Activated CD8-positive, alpha-beta memory T cell treated with anti-CD3 and anti-CD28 coated beads for 1 hour (primary cell): ENCODE measurements around the gene EIF5.
A peak's percentile ranks its signal among the peaks of the same experiment; 100 is the strongest.
"Not testable (repeated sequence)": the region's sequence is repeated elsewhere in the genome, so short reads cannot be mapped to it uniquely, and the experiment has no call there.

Experiments
- DNase-seq, 2 donors: peaks; one replicate each; pipeline ENCODE4 v3.0.0-alpha.2; 2020; ENCODE audit warnings: low read depth in 1 of 2; ENCODE audit errors: extremely low read depth in 1 of 2

Gene EIF5

DNA sequence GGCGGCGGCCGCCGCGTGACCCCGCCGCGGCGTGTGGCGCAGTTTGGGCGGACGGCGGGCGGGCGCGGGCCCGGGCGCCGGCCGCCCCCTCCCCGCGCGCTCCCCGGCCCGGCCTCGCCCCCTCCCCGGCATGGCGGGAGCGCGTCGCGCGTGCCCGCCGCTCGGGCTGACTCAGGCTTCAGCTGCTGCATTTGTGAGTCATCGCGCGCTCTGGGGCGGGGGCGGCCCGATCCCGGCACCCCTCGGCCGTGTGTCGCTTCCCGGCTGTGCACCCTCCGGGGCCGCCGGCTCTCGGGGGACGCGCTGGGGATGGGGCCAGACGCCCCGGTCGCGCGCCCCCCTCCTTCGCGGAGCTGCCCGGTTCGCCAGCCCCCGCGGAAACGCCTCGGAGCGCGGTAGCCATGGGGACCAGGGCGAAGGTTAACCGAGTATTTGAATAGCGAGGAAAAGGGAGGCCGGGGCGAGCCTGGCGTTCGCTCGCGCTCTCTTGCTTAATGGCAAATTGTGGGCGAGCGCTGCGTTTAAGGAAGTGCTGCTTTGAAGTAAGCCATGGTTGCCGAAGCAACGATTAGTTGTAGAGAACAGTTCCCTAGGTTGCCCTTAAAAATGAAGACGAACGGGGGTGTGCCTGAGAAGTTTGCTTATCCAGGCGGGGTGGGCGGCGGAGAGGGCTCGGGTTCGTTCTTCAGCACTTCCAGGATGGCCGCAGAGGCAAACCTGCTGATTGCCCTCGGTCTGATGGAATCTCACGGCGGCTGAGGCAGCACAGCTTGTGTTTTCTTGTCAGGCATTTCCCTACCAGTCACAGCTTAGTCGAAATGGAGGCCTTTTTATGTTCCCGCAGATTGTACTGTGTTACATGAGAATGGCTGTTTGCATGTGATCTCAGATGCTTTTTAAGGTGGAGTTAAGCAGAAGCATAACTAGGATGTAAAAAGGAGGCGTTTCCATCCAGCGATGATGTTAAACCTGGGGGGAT, 896 bp downstream of the EIF5 start:
- peak; percentile 35 to 61 for DNase-seq

DNA sequence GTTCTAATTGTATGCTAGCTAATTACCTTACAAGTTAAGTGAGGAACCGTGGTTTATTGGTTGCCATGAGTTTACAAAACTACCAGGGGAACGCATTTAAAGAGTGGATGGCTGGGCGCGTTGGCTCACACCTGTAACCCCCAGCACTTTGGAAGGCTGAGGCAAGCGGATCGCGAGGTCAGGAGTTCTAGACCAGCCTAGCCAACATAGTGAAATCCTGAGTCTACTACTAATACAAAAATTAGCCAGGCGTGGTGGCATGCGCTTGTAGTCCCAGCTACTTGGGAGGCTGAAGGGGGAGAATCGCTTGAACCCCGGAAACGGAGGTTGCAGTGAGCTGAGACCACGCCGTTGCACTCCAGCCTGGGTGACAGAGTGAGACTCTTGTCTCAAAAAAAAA, 2.2 kb downstream of the EIF5 start:
- DNase-seq: no peak

DNA sequence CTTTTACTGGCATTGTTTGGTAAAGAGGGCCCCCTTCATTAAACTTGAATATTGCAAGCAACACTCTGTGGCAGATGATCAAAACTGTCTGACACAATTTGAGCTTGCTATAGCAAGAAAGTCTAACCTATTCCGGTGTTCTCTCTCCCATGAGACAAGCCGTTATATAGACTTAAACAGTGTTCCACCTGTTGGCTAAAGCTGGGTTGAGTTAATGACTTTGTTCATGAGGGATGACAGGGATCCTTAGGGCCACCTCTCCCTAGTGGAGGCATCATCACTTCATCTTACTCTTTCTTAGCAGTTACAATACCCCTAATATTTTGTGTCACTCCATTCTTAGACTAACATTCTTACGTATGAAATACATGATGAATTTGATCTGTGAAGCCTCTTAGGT, 3.8 kb downstream of the EIF5 start:
- DNase-seq: no peak

DNA sequence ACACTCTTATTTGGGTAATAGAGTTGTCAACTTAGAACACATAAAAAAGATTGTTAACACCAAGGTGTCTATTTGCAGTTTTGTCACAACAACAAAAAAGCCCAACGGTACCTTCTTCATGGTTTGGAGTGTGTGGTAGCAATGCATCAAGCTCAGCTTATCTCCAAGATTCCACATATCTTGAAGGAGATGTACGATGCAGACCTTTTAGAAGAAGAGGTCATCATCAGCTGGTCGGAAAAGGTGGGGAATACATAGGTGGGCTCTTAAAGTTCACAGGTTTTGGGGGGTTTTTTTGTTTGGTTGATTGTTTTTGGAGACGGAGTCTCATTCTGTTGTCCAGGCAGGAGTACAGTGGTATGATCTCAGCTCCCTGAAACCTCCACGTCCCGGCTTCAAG, 5.5 kb downstream of the EIF5 start:
- DNase-seq: no peak

DNA sequence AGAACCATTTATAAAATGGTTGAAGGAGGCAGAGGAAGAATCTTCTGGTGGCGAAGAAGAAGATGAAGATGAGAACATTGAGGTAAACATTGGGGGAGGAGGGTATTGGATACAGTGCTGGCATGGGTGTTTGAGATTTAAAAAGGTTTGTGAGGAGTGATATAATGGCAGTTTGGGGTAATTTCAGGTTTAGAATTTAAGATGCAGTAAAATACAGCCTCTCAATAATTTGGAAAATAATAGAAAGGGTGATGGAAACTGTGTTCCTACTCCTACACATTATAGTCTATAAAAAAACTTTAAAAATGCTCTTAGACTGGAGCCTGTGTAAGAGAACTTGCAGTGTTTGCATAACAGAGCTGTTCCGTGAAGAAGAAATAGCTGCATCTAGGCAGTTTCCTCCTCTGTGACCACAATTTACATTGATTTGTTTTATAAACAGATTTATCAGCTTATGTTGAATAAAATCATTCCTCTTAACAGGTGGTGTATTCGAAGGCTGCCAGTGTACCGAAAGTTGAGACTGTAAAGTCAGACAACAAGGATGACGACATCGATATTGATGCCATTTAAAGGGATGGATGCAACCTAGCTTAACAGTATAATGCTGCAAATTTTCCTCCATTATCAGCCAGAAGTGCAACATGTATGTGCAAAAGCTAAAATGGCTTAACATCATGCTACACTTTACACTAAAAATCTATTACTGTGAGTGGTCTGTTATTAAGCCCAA, 6.6 kb downstream of the EIF5 start:
- DNase-seq: no peak

DNA sequence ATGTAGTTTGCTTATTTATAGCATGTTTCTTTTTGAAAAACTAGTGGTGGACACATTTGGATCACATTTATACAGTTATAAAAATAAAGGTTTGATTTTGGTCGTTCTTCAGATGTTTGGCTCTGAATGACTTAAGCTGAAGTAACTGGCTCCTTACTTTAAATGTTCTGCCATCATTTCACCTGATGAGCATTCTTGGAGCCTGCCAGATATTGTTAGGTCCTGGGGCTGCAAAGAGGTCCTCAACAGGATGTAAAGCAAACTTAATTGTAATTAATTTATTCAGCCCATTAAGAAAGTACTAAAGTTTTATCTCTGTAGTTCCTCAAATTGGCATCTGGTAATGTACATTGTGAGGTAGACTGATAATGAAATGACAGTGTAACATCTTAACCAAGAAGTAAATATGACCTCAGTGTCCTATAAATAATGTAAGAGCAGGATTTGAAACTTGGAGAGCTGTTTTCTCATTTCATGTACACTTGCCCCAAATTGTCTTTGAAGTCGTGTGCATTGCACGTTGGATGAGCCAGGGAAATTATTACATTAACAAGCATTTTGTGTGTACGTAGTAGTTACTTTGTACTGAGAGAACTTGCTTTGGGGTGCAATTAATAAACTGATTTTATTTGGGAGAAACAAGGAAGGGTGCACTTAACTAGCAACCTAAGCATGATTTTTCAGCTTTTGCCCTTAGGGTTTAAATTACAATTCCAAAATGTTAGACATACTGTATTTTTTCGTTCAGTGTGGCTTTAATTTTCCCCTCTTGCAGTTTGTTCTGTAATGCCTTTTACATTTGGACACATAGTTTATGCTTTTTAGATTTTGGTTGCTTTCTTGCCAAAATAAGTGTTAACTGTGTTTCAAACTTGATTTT, 7.5 kb downstream of the EIF5 start:
- no peak for DNase-seq

DNA sequence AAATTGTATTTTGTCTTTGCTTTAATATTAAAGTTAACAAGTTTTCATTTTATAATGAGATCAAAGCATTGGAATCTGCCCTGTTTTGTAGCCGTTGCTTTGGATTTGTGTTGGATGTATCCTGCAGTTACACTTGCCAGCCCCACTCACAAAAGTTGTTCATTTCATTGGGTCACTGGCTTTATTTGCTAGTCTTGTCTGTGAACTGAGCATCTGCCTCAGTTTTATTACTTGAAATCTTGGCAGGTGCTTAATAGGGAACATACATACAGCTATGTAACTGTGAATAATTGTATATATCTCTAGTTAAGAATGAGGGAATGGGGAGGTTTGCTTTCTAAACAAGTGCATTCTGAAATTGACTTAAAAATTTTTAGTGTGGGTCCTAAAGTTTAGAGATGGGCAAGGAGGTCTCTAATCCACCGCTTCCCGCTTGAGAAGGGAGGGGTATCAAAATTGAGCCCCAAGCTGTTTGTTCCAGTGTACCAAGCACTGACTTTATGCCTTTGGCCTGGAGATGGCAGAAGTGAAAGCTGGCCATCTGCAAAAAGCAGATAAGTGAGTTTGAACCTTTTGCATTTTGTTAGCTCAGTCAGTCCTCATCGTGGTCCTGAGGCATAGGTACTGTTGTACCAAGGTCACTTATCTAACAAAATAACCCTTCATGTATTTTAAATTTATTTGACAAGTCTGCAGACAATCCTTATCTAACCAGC, 9.3 kb downstream of the EIF5 start:
- no peak for DNase-seq

DNA sequence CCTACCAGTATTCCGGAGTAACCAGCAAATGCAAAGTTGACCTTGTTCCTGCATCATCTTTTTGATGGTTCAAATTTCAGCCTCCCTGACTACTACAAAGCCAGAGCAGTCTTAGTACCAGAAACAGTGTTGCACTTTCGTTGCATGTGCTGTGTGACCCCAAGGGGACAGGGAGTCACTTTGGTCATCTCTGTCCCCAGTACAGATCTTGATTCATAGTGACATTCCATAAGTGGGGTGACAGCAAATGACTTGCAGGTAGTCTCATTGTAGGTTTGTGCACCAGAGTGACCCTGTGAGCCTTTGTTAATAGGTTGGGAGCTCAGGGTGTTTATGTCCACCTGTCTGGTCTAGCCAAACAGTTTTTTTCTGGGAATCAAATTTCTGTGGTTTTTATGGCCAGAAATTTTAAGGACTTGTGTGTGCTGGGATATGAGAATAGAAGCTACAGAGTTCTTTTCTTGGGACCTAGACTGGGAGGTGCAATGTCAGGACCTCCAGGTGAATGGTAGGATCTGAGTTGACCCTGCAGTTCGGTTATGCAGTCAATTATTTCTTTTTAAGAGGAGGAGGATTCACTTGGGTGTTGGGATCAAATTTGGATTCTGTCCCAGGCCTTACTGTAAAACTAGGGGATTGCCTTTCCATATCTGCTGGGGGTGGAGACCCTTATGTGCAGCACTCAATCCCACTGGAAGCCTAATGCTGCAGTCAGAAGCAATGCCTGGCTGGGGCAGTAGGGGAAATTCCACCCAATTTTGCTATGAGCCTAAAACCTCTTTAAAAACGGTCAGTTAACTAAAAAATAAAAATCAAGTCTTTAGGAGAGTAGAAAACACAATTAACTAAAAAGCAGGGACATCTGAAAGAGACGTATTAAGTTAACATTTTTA, 10.1 kb downstream of the EIF5 start:
- no peak for DNase-seq

DNA sequence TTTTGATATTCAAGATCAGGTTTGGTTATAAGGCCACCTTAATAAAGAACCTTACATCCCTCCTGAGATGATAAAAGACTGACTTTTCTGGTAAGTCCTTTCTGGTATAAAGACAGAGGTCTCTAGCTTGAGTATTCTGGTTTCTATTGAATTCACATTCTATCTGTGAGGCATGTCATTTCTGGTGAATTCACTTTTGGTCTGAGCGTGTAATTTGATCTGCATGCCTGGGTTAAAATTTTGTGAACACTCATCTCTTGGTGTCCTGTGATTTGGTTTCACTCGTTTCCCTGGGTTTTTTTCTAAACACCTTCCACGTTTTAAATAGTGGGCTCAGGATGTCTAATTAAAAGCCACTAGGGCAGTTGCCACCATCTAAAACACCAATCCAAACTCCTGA, 12.2 kb downstream of the EIF5 start:
- DNase-seq: no peak

DNA sequence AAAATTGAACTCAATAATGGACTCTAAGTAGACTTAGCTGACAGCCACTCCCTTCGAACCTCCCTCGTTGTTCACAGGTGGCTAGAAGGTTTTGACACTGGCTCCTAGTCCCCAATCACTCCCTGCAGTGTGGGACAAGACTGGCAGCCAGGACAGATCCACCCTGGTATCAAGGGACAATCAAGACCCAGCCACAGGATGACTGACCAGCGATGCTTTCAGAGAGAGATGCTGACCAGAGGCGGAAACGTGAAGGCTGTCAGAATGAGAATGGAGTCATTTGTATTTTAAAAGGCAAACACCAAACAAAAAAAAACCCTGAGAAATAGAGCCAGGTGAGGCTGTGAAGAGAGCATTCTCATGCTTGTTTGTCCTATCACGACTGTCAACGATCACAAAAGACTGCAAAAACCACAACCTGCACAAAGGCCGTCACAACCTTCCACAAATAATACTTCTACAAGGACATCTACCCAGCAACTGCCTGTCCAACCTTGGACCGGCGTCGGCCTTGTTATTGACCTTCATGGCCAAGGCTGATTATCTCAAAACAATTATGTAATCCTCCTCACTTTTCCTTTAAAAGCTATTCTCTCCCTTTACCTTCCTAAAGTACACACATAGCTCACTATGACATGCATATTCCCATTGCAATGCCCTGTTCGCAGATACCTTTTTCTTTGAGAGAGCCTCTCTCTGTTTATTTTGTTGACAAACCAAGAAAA, 13.2 kb downstream of the EIF5 start:
- no peak for DNase-seq

DNA sequence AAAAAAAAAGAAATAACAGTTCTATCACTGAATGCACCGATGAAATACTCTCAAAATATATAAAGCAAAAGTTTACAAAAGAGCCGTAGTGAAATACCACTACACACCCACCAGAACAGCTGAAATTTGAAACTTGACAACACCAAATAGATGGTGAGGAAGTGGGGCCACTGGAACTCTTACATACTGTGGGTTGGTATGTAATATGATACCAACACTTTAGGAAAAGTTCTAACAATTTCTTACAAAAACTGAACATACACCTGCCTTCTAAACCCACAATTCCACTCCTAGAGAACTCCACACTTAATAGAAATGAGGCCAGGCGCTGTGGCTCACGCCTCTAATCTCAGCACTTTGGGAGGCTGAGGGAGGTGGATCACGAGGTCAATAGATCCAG, 14.1 kb downstream of the EIF5 start:
- DNase-seq: no peak

DNA sequence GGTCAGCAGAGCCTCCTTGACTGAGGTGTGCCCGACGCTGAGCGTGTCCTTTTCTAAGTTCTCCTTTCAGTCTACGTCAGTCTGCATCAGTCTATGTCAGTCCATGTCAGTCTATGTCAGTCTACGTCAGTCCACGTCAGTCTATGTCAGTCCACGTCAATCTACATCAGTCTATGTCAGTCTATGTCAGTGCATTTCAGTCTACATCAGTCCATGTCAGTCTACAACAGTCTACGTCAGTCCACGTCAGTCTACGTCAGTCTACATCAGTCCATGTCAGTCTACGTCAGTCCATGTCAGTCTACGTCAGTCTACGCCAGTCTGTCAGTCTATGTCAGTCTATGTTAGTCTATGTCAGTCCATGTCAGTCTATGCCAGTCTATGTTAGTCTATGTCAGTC, 15.9 kb downstream of the EIF5 start:
- DNase-seq: no peak

DNA sequence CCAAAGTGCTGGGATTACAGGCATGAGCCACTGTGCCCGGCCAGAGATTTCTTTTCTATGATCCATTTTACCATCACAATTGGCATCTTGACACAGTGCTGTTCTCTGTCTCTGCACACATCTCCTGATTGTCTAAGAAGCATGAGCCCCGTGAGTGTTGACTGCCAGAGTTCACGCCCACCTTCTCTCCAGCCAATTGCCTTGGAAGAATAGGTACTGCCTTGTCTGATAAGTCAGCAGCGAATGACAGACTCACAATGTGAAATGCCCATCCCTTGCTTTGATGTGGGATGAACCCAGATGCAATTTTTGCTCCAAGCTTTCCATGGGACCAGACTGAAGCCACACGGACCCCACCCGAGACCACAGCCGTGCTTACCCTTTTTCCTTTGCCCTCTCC, 19.3 kb downstream of the EIF5 start:
- no peak for DNase-seq

DNA sequence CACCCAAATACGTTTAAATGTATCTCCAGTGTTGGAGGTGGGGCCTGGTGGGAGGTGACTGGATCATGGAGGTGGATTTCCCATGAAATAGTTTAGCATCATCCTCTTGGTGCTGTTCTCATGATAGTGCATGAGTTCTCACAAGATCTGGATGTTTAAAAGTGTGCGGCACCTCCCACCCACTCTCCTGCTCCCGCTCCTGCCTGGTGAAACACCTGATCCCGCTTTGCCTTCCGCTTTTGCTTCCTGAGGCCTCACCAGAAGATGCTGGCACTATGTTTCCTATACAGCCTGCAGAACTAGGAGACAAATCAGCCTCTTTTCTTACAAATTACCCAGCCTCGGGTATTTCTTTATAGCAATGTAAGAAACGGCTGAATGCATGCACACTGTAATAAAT, 20.1 kb downstream of the EIF5 start:
- DNase-seq: no peak

DNA sequence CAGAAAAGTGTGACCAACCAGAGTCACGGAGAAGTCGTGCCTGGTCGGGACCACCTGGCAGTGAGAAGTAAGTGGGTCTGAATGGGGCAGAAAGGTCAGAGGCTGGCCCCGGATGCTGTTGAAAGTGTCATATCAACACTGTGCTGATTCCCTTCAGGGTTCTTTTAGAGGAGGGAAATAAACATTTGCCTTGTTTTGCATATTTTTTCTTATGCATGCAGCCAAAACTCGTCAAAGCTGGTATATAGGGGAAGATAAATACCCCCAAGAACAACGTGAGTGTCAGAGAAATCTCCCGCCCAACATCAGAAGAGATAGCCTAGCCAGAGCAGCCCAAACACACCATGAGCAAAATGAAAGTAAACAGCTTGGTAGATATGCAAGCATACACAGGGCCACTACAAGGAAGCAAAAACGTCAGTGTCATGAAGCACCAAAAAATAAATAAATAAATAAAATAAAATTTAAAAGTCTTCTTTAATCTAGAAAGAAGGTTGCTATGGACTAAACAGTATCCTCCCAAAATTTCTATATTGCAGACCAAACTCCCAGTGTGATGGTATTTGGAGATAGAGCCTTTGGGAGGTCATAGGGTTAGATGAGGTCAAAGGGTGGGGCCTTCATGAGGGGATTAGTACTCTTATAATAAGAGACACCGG, 22.1 kb downstream of the EIF5 start:
- DNase-seq: no peak

DNA sequence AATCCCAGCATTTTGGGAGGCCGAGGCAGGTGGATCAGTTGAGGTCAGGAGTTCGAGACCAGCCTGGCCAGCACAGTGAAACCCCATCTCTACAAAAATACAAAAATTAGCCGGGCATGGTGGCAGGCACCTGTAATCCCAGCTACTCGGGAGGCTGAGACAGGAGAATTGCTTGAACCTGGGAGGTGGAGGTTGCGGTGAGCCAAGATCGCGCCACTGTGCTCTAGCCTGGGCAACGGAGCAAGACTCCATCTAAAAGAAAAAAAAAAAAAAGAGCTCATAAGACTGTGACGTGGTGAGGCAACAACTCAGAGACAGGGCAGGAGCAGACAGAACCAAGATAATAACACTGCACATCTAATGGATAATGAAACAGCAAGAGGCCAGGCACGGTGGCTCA, 23.5 kb downstream of the EIF5 start:
- DNase-seq: not testable (repeated sequence)

DNA sequence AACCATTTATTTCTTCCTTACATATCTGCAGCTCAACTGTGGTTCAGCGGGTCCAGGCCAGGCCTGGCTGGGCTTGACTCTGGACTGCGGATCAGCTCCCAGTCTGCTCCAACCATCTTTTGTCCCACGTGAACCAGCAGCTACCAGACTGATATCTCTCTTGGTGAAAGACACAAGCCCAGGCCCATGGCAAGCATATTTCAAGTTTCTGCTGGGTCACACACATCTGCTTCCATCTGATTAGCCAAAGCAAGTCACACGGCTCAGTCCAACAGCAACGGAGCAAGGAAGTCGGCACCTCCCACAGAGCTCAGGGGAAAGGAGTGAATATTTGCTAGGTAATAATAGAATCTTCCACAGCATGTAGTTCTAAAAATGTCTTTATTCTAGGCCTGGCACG, 26.5 kb downstream of the EIF5 start:
- DNase-seq: no peak

DNA sequence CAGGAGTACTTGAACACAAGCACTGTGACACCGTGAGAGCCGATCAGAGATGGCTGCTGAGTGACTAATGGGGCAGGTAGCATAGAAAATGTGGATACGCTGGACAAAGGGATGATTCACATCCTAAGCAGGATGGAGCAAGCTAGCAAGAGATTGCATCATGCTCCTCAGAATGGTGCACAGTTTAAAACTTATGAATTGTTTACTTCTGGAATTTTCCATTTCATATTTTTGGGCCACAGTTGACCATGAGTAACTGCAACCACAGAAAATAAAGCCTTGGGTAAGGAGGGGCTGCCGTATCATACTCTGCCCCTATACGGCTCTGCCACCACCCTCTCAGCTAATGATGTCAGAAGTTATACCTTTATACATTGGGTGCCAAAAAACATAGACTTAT, 27.8 kb downstream of the EIF5 start:
- DNase-seq: no peak
